ENCODE measurements around the gene ZBTB39. TPM values are rescaled to one million over a fixed set of nuclear protein-coding genes. Genes with fewer than 3 reads are reported as not detected.

ZBTB39 gene
- total RNA-seq, 4 donors from 2014 or later: 3.5 to 7.2 (median 6.6) TPM

DNA sequence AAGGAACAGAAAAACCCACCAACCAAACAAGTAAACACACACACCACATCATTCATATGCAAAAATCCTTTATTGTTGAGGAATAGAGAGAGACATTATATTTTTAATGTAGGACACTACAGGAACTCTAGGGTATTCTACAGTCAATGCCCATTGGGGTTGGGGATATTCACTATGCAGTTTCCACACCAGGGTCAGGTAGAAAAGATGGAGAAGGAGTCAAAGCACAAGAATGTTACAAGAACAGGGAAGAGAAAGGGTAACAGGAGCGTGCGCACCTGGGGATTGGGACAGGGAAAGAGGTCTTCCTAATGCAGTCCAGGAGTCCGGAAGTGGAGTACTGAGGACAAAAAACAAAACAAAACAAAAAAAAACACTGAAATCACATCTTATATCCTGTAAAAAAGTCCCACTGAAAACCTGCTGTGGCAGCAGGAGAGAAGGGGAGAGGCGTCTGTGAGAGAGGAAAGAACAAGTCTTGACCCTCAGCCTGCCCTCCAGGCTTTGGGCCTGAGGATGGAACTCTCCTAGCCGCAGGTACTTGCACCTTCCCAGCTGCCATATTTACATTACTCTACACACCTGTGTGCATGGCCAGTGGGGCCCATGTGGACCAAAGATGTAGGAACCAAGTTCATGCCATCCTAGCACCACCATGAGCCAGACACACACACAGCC lies 3.7 kb upstream of the ZBTB39 start:
- ATAC-seq (ENCODE audit: low FRiP score) (no peak), DNase-seq (ENCODE audit: low spot score) (no peak)
- TF ChIP-seq CTCF (IDR thresholded peaks at IDR 0.05): no peak

- ATAC-seq (ENCODE audit: low FRiP score): no peak
- no peak for DNase-seq (ENCODE audit: low spot score)
- no peak for TF ChIP-seq CTCF (IDR thresholded peaks at IDR 0.05)
Observed at GRCh38 chr12:57008178-57008577, 1.8 kb upstream of the ZBTB39 start.

DNA sequence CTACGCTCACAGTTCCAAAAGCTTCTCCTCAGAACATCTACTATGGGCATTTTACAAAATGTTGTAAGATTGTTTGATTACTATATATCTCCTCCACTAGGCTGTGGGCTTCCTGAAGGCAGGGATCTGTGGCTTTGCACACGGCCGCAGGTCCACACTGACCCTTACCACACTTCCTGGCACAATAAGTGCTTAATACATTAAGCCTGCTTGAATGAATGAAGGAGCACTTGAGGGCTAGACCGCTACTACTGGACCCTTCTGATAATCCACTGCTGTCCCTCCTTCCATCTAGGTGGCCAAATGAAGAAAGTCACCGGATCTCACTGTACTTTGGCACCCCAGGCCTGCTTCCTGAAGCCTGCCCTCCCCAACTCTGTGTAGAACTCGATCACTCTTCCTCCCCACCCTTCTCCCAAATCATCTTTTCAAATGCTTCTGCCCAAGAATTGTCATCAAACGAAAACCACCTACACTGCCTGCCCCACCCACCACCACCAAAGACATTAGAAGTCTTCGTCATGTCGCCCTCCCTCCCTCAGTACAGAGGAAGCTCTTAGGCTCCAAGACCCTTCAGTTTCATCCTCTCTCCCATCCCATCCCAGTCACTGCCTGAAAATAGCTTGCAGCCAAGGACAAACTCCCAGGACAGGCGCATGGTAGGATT lies 596 bp upstream of the ZBTB39 start:
- ATAC-seq (ENCODE audit: low FRiP score): no peak
- no peak for TF ChIP-seq CTCF (IDR thresholded peaks at IDR 0.05)
- DNase-seq (ENCODE audit: low spot score): no peak

DNA sequence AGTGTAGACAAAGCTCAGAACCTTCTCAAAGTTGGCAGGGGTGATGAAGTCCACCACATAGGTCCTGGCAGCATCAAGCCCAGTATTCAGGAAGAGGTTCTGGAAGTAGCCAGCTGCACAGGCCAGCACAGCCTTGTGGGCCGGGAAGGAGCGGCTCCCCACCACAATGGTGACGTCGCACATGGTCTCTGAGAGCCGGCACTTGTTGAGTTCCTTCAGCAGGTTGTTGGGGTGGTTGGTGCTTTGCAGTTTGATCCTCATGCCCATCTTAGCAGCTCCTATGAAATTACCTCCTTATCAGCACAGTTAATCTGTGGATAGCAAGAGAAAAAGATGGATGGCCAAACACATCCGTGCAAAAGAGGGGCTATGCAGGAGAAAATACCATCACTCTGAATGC lies 1.7 kb downstream of the ZBTB39 start:
- ATAC-seq (ENCODE audit: low FRiP score): no peak
- no peak for DNase-seq (ENCODE audit: low spot score)
- no peak for TF ChIP-seq CTCF (IDR thresholded peaks at IDR 0.05)

DNA sequence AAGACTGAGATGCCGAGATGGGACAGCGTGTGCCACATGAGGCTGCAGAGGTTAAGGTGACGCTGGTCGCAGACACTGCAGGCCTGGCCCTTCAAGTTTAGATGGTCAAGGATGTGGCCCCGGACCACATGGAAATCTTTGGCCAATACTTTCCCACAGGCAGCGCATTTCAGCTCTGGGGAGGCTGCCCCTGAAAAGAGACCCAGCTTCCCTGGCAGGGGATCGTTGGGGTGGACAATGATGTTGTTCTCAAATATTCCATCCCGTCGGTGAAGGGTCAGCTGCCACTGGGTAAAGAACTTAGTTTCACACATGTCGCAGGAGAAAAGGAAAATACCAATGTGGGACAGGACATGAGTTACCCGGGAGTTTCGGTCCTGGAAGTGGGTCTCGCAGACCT lies 3.0 kb downstream of the ZBTB39 start:
- DNase-seq (ENCODE audit: low spot score) (no peak), ATAC-seq (ENCODE audit: low FRiP score) (no peak)
- no peak for TF ChIP-seq CTCF (IDR thresholded peaks at IDR 0.05)

- ATAC-seq (ENCODE audit: low FRiP score): peak; percentile 50
- DNase-seq (ENCODE audit: low spot score): peak; percentile 79
- peak in 1 of 3 donors; percentile 54 for TF ChIP-seq CTCF (IDR thresholded peaks at IDR 0.05)
Observed at GRCh38 chr12:57001448-57001906, 4.9 kb downstream of the ZBTB39 start.

GRCh38 chr12:57000393-57000792 lies 6.0 kb downstream of the ZBTB39 start:
- TF ChIP-seq CTCF (IDR thresholded peaks at IDR 0.05): no peak
- DNase-seq (ENCODE audit: low spot score) (no peak), ATAC-seq (ENCODE audit: low FRiP score) (no peak)
